ENCODE data around the gene SLC24A4.

SLC24A4 gene

DNA sequence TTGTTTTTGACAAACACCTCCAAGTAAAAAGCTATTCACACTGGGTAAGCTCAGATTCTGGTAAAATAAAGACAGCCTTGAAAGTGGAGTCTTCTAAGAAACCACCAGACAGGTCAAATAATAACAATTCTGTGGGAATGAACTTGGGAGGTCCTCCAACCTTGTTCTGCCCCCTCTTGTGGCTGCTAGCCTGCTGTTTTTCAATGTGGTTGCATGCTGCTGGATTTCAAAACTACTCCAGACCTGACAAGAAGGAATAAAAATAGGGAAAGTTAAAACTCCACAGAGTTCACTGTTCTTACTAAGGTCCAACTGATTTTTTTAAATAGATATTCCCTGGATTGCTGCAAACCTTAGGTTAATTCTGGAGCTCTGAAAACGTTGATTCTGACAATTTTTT, 158.4 kb downstream of the SLC24A4 start:
- H3K9me2 ChIP-seq (replicated peaks; ENCODE audit: insufficient read depth, low read length), result no peaks in the 10 kb centered on the region
- H3K27ac ChIP-seq (ENCODE audit: low read depth, low read length), result no peak overlapping the region
- no peak overlapping the region for H2AFZ ChIP-seq (ENCODE audit: low read depth, low read length, severe bottlenecking)
- TF ChIP-seq, protein P1, sequence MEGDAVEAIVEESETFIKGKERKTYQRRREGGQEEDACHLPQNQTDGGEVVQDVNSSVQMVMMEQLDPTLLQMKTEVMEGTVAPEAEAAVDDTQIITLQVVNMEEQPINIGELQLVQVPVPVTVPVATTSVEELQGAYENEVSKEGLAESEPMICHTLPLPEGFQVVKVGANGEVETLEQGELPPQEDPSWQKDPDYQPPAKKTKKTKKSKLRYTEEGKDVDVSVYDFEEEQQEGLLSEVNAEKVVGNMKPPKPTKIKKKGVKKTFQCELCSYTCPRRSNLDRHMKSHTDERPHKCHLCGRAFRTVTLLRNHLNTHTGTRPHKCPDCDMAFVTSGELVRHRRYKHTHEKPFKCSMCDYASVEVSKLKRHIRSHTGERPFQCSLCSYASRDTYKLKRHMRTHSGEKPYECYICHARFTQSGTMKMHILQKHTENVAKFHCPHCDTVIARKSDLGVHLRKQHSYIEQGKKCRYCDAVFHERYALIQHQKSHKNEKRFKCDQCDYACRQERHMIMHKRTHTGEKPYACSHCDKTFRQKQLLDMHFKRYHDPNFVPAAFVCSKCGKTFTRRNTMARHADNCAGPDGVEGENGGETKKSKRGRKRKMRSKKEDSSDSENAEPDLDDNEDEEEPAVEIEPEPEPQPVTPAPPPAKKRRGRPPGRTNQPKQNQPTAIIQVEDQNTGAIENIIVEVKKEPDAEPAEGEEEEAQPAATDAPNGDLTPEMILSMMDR (IDR thresholded peaks at IDR 0.05; ENCODE audit: insufficient read depth, low read length, poor library complexity, severe bottlenecking), result no peak
- no peak for TF ChIP-seq EZH2phosphoT487 (conservative IDR thresholded peaks at IDR 0.05; ENCODE audit: low read length)
- no peaks in the 10 kb centered on the region for H3K9me3 ChIP-seq (ENCODE audit: insufficient read depth, low read length)
- H3K4me3 ChIP-seq (ENCODE audit: insufficient read depth, low read length, poor library complexity, severe bottlenecking), result no peak overlapping the region
- no peaks in the 10 kb centered on the region for H3F3A ChIP-seq (ENCODE audit: insufficient read depth)
- H3K4me2 ChIP-seq (ENCODE audit: low read depth, low read length, poor library complexity, severe bottlenecking), result no peak overlapping the region
- no peaks in the 10 kb centered on the region for H3K36me3 ChIP-seq (ENCODE audit: low read length)
- H4K20me1 ChIP-seq (ENCODE audit: low read depth, low read length), result no peaks in the 10 kb centered on the region
- no peaks in the 10 kb centered on the region for H3K27me3 ChIP-seq (ENCODE audit: low read length)
- H3K79me2 ChIP-seq (ENCODE audit: insufficient read depth, low read length), result no peaks in the 10 kb centered on the region
- no peak overlapping the region for H3K9ac ChIP-seq (ENCODE audit: low read length)

DNA sequence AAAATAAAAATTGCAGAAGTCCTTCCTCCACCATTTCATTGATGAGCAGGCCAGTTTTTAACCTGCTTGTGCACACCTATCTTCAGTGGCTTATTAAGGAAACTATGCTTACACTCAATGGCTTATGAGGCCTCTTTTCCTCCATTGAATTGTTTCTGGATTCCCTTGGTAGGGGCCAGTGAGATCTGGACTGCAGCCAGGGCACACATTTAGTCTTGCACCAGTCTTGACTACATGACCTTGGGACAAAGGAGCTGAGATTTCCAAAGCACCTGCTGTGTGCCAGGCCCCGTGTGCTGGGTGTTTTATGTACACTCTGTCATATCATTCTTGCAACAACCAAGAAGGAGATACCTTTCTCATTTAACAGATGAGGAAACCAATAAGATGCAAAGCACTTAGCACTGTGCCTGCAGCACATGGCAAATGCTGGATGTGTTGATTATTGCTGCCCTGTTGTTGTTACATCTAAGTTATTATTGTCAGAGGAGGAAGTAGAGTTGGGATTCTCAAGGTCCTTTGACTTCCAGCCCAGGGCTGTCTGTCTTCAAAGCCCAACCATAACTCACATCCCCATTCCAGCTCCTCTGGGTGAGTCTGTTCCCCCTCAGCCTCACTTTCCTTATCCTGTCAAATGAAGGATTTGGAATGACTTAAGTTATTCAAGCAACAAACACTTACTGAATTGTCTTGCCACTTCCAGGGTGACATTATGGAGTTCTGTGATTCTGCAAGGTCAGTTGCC, 159.0 kb downstream of the SLC24A4 start:
- Histone ChIP-seq H4K20me1 (ENCODE audit: low read depth, low read length) (no peaks in the 10 kb centered on the region), H3K27me3 (ENCODE audit: low read length) (no peaks in the 10 kb centered on the region), H3K27ac (ENCODE audit: low read depth, low read length) (no peak overlapping the region), H3K4me3 (ENCODE audit: insufficient read depth, low read length, poor library complexity, severe bottlenecking) (no peak overlapping the region), H3K9me3 (ENCODE audit: insufficient read depth, low read length) (no peaks in the 10 kb centered on the region), H3K9me2 (replicated peaks; ENCODE audit: insufficient read depth, low read length) (no peaks in the 10 kb centered on the region), H2AFZ (ENCODE audit: low read depth, low read length, severe bottlenecking) (no peak overlapping the region), H3K4me2 (ENCODE audit: low read depth, low read length, poor library complexity, severe bottlenecking) (no peak overlapping the region), H3K9ac (ENCODE audit: low read length) (no peak overlapping the region), H3F3A (ENCODE audit: insufficient read depth) (no peaks in the 10 kb centered on the region), H3K79me2 (ENCODE audit: insufficient read depth, low read length) (no peaks in the 10 kb centered on the region), H3K36me3 (ENCODE audit: low read length) (no peaks in the 10 kb centered on the region)
- TF ChIP-seq EZH2phosphoT487 (conservative IDR thresholded peaks at IDR 0.05; ENCODE audit: low read length), result no peak
- TF ChIP-seq, protein P1 (IDR thresholded peaks at IDR 0.05; ENCODE audit: insufficient read depth, low read length, poor library complexity, severe bottlenecking), result no peak

- Histone ChIP-seq H3K9me2 (replicated peaks; ENCODE audit: insufficient read depth, low read length) (no peaks in the 10 kb centered on the region), H3F3A (ENCODE audit: insufficient read depth) (no peaks in the 10 kb centered on the region), H2AFZ (ENCODE audit: low read depth, low read length, severe bottlenecking) (no peak overlapping the region), H4K20me1 (ENCODE audit: low read depth, low read length) (no peaks in the 10 kb centered on the region), H3K27me3 (ENCODE audit: low read length) (no peaks in the 10 kb centered on the region), H3K9ac (ENCODE audit: low read length) (no peak overlapping the region), H3K4me2 (ENCODE audit: low read depth, low read length, poor library complexity, severe bottlenecking) (no peak overlapping the region), H3K27ac (ENCODE audit: low read depth, low read length) (no peak overlapping the region), H3K36me3 (ENCODE audit: low read length) (no peaks in the 10 kb centered on the region), H3K79me2 (ENCODE audit: insufficient read depth, low read length) (no peaks in the 10 kb centered on the region), H3K9me3 (ENCODE audit: insufficient read depth, low read length) (no peaks in the 10 kb centered on the region), H3K4me3 (ENCODE audit: insufficient read depth, low read length, poor library complexity, severe bottlenecking) (no peak overlapping the region)
- TF ChIP-seq, protein P1 (IDR thresholded peaks at IDR 0.05; ENCODE audit: insufficient read depth, low read length, poor library complexity, severe bottlenecking), result no peak
- TF ChIP-seq EZH2phosphoT487 (conservative IDR thresholded peaks at IDR 0.05; ENCODE audit: low read length), result no peak
Observed at GRCh38 chr14:92482621-92483319, 159.8 kb downstream of the SLC24A4 start.
